HEK293T (cell line): ENCODE measurements around the gene CYP2D6.

ENCODE experiments used
- BHLHE40 ChIP-seq: fragments of 450-650 bp; IDR thresholded peaks from 2 replicates; pipeline ENCODE4 v1.6.1; 2016; ENCODE audit warnings: mild to moderate bottlenecking, moderate library complexity, borderline replicate concordance
- CTBP1 ChIP-seq: fragments of 450-650 bp; IDR thresholded peaks from 2 replicates; pipeline ENCODE4 v1.6.1; 2016; ENCODE audit warnings: borderline replicate concordance
- ELF4 ChIP-seq: fragments of 450-650 bp; IDR thresholded peaks from 2 replicates; pipeline ENCODE4 v1.6.1; 2017; ENCODE audit warnings: antibody characterized with exemption
- FOXK2 ChIP-seq: fragments of 450-650 bp; IDR thresholded peaks from 2 replicates; pipeline ENCODE4 v1.6.1; 2016; ENCODE audit warnings: mild to moderate bottlenecking
- FOXM1 ChIP-seq: fragments of 450-650 bp; IDR thresholded peaks from 2 replicates; pipeline ENCODE4 v1.6.1; 2017; ENCODE audit warnings: mild to moderate bottlenecking, borderline replicate concordance
- LEF1 ChIP-seq: fragments of 450-650 bp; IDR thresholded peaks from 2 replicates; pipeline ENCODE4 v1.6.1; 2017; ENCODE audit warnings: mild to moderate bottlenecking, borderline replicate concordance
- NFRKB ChIP-seq: fragments of 450-650 bp; IDR thresholded peaks from 2 replicates; pipeline ENCODE4 v1.6.1; 2016; ENCODE audit warnings: mild to moderate bottlenecking, moderate library complexity
- PKNOX1 ChIP-seq: fragments of 450-650 bp; IDR thresholded peaks from 2 replicates; pipeline ENCODE4 v1.6.1; 2016
- SP1 ChIP-seq: fragments of 450-650 bp; IDR thresholded peaks from 2 replicates; pipeline ENCODE4 v1.6.1; 2017
- SUZ12 ChIP-seq: fragments of 450-650 bp; IDR thresholded peaks from 2 replicates; pipeline ENCODE4 v1.6.1; 2016; ENCODE audit warnings: mild to moderate bottlenecking
- ZNF384 ChIP-seq: fragments of 450-650 bp; IDR thresholded peaks from 2 replicates; pipeline ENCODE4 v1.6.1; 2016

GRCh38 chr22:42163515-42163914 is 32.9 kb upstream of the CYP2D6 start:
- no peak for TF ChIP-seq NFRKB
- TF ChIP-seq ELF4 = no peak
- no peak for TF ChIP-seq LEF1
- TF ChIP-seq SP1 = no peak
- TF ChIP-seq CTBP1 = no peak
- no peak for TF ChIP-seq FOXK2
- no peak for TF ChIP-seq PKNOX1
- TF ChIP-seq ZNF384 = no peak
- no peak for TF ChIP-seq SUZ12
- no peak for TF ChIP-seq FOXM1
- no peak for TF ChIP-seq BHLHE40
